PC-3 (cell line): ENCODE measurements around the gene CPN1.

Source experiments
- EZH2 ChIP-seq: fragments of 300-600 bp; sonication (generic); IDR thresholded peaks from one replicate; pipeline ENCODE4 v1.6.1; 2017; ENCODE audit warnings: antibody characterized with exemption, mild to moderate bottlenecking, low read length; ENCODE audit not compliant: unreplicated experiment
- EZH2phosphoT487 ChIP-seq: fragments of 300-600 bp; sonication (generic); IDR thresholded peaks from 2 replicates; pipeline ENCODE4 v1.6.1; 2018; ENCODE audit warnings: mild to moderate bottlenecking, antibody characterized with exemption, low read length, borderline replicate concordance
- TF ChIP-seq, protein P1 (sequence below): fragments of 300-600 bp; sonication (generic); conservative IDR thresholded peaks from 2 replicates; pipeline ENCODE4 v1.5.1; 2017; ENCODE audit warnings: antibody characterized with exemption, low read depth, mild to moderate bottlenecking, low read length

DNA sequence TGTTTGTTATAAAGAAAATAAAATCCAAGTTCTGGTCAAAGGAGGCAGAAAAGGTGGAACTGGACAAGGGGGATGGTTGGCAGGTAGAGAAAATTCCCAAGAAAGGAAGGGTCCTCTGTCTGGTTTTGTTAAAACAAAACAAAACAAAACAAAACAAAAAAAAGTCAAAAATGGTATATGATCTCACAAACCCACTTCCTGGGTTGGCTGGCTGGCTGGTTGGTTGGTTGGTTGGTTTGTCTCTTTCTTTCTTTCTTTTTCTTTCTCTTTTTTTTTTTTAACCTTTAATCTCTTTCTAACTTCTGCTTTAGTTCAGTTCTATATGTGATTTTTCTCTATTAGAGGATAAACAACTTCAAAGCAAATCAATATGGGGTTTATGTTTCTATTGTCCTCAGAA, 41.1 kb upstream of the CPN1 start:
- TF ChIP-seq, protein P1, sequence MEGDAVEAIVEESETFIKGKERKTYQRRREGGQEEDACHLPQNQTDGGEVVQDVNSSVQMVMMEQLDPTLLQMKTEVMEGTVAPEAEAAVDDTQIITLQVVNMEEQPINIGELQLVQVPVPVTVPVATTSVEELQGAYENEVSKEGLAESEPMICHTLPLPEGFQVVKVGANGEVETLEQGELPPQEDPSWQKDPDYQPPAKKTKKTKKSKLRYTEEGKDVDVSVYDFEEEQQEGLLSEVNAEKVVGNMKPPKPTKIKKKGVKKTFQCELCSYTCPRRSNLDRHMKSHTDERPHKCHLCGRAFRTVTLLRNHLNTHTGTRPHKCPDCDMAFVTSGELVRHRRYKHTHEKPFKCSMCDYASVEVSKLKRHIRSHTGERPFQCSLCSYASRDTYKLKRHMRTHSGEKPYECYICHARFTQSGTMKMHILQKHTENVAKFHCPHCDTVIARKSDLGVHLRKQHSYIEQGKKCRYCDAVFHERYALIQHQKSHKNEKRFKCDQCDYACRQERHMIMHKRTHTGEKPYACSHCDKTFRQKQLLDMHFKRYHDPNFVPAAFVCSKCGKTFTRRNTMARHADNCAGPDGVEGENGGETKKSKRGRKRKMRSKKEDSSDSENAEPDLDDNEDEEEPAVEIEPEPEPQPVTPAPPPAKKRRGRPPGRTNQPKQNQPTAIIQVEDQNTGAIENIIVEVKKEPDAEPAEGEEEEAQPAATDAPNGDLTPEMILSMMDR = no peak
- TF ChIP-seq EZH2phosphoT487 (no peak), EZH2 (no peak)
